GM10266 (cell line): ENCODE data around the gene ATP6V0A1.

Experiments used
- DNase-seq: peaks from one replicate; pipeline ENCODE4 v3.0.0; 2012; ENCODE audit errors: extremely low spot score
- TF ChIP-seq, protein P1 (sequence below): IDR thresholded peaks from 2 replicates; pipeline ENCODE4 v1.5.1; 2012; ENCODE audit warnings: mild to moderate bottlenecking, low read depth; ENCODE audit not compliant: control insufficient read depth, insufficient read depth; ENCODE audit errors: missing control alignments

Gene ATP6V0A1

DNA sequence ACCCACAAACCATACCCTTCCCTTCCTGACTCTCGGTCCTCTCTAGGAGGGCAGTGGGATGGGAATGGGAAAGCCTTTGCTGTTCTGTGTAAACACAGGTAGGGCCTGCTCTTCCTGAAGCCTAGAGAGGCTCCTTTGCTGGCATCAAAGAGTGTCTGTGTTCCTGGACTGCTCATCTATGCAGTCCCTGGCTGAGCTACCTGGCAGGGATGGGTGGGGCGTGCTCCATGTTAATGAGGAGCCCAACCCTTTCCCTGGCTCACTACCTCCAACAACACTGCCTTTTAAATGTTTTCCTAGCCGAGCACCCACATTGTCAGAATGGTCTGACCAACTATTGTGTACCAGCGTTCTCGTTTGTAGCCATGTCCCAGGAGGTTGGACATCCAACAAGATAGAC, 50.7 kb downstream of the ATP6V0A1 start:
- TF ChIP-seq, protein P1, sequence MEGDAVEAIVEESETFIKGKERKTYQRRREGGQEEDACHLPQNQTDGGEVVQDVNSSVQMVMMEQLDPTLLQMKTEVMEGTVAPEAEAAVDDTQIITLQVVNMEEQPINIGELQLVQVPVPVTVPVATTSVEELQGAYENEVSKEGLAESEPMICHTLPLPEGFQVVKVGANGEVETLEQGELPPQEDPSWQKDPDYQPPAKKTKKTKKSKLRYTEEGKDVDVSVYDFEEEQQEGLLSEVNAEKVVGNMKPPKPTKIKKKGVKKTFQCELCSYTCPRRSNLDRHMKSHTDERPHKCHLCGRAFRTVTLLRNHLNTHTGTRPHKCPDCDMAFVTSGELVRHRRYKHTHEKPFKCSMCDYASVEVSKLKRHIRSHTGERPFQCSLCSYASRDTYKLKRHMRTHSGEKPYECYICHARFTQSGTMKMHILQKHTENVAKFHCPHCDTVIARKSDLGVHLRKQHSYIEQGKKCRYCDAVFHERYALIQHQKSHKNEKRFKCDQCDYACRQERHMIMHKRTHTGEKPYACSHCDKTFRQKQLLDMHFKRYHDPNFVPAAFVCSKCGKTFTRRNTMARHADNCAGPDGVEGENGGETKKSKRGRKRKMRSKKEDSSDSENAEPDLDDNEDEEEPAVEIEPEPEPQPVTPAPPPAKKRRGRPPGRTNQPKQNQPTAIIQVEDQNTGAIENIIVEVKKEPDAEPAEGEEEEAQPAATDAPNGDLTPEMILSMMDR, result no peak
- DNase-seq, result no peak

GRCh38 chr17:42509841-42510240, 51.2 kb downstream of the ATP6V0A1 start:
- no peak for DNase-seq
- TF ChIP-seq, protein P1, result no peak

GRCh38 chr17:42512246-42512645, 53.6 kb downstream of the ATP6V0A1 start:
- DNase-seq, result no peak
- TF ChIP-seq, protein P1, result no peak

- TF ChIP-seq, protein P1, result no peak
- peak; percentile 75 for DNase-seq
These were observed 54.1 kb downstream of the ATP6V0A1 start for GRCh38 chr17:42512733-42513251.

DNA sequence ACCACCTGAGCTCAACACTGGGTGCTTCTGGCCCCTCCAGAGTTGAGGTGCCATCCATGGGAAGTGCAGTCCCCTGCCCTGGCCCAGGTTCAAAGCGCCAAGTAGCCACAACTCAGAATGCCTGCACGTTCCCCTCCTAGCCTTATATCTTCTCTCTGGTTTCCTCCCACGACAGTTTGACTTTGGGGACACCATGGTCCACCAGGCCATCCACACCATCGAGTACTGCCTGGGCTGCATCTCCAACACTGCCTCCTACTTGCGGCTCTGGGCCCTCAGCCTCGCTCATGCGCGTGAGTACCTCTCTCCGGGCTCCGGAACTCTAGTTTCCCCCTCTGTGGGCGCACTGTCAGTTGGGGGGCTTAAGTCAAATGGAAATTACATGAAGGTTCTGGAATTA, 55.0 kb downstream of the ATP6V0A1 start:
- TF ChIP-seq, protein P1, result no peak
- DNase-seq, result no peak

DNA sequence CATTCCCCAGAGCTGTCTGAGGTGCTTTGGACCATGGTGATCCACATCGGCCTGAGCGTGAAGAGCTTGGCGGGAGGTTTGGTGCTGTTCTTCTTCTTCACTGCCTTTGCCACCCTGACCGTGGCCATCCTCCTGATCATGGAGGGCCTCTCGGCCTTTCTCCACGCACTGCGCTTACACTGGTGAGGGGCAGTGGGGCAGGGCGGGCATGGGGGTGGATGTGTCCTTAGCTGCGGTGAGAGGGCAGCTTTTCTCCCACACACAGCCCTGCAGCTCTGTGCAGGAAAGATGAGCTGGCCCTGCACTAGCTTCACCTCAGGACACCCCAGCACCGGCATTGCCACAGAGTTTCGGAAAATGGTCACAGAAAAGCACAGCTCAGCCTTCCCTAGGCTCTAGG, 55.6 kb downstream of the ATP6V0A1 start:
- no peak for DNase-seq
- TF ChIP-seq, protein P1, result no peak

DNA sequence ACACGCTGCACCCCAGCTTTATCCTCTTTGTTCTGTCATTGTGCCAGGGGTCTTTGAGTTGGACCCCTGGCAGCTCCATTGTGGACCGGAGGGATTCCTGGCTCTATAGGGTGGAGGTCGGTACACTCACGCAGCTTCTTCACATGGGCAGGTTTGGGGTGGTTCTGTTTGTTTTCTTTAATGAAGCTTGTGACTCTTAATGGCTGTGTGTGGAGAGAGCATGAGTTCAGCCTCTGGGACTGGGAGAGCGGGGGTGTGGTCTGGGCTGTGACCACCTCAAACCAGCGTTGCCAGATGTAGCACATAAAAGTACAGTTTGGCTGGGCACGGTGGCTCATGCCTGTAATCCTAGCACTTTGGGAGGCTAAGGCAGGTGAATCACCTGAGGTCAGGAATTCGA, 56.2 kb downstream of the ATP6V0A1 start:
- DNase-seq, result no peak
- TF ChIP-seq, protein P1, result no peak
